GM12878 (cell line): ENCODE data around the gene HHLA2. TPM values are rescaled to one million over a fixed set of nuclear protein-coding genes. Genes with fewer than 3 reads are reported as not detected.

Experiments
- ATAC-seq: fragments of 200-7000 bp; cut with Tn5 transposase; 3 replicates; pipeline ENCODE4 v1.9.1; 2020; ENCODE audit warnings: mild to moderate bottlenecking, moderate library complexity
- BruUV-seq: library from RNA; stranded (reverse); fragments of 400-500 nt; replicated peaks from 2 replicates; lab custom pipeline; 2021; lab: Mats Ljungman, UMichigan
- CTCF ChIA-PET: fragments of 300-600 bp; sonication (Branson Sonifier 250); formaldehyde crosslinking; extraction: SDS; loops from one replicate; lab custom pipeline; 2021; ENCODE audit warnings: inconsistent platforms; lab: Yijun Ruan, JAX
- POLR2A ChIA-PET: fragments of 350-600 bp; formaldehyde crosslinking; extraction: SDS; loops from one replicate; lab custom pipeline; 2021; ENCODE audit warnings: inconsistent platforms; lab: Charles Lee
- RAD21 ChIA-PET: fragments of 300-600 bp; sonication (Branson Sonifier 250); formaldehyde crosslinking; loops from one replicate; lab custom pipeline; 2023; ENCODE audit warnings: antibody characterized with exemption; ENCODE audit not compliant: unreplicated experiment; lab: Charles Lee
- SMC1A ChIA-PET: fragments of 300-600 bp; sonication (Branson Sonifier 250); formaldehyde crosslinking; loops from one replicate; lab custom pipeline; 2023; ENCODE audit not compliant: unreplicated experiment, uncharacterized antibody; lab: Charles Lee
- DNase-seq: peaks from one replicate; pipeline ENCODE4 v3.0.0-alpha.2; 2011; ENCODE audit warnings: low read depth, low spot score
- FAIRE-seq: peaks from 3 replicates; lab custom pipeline; 2011; peaks lifted over from hg19 to GRCh38; lab: Jason Lieb, UNC
- H2AFZ ChIP-seq: 2 replicates; pipeline ENCODE4 v1.6.0; 2011; ENCODE audit warnings: low read depth, low read length, control low read depth; ENCODE audit not compliant: control insufficient read depth
- H3K27ac ChIP-seq: 2 replicates; pipeline ENCODE4 v1.5.1; 2011; ENCODE audit warnings: control low read depth; ENCODE audit not compliant: control insufficient read depth, insufficient read depth
- H3K27me3 ChIP-seq, 2 experiments: replicated peaks in 1 of 2; 2 replicates each; pipeline versions ENCODE4 v1.6.0 to v1.6.1; 2011; ENCODE audit warnings: low read length in 1 of 2; ENCODE audit not compliant: control insufficient read depth in 2 of 2, insufficient read depth in 2 of 2
- H3K36me3 ChIP-seq, 2 experiments: 2 replicates each; pipeline ENCODE4 v1.5.1; 2011; ENCODE audit warnings: low read length in 1 of 2; ENCODE audit not compliant: control insufficient read depth in 2 of 2, insufficient read depth in 2 of 2
- H3K4me1 ChIP-seq: 2 replicates; pipeline ENCODE4 v1.6.1; 2011; ENCODE audit warnings: mild to moderate bottlenecking, low read length, moderate library complexity, mixed read lengths; ENCODE audit not compliant: control insufficient read depth, insufficient read depth
- H3K4me2 ChIP-seq: 2 replicates; pipeline ENCODE4 v1.6.0; 2011; ENCODE audit warnings: control low read depth; ENCODE audit not compliant: control insufficient read depth, insufficient read depth
- H3K4me3 ChIP-seq: fragments of 200-600 bp; sonication (generic); 2 replicates; pipeline ENCODE4 v1.5.1; 2016
- H3K79me2 ChIP-seq: 2 replicates; pipeline ENCODE4 v1.6.0; 2011; ENCODE audit warnings: low read length; ENCODE audit not compliant: control insufficient read depth, insufficient read depth
- H3K9ac ChIP-seq: 2 replicates; pipeline ENCODE4 v1.8.0; 2011; ENCODE audit warnings: low read length, control low read depth, mixed read lengths; ENCODE audit not compliant: control insufficient read depth, insufficient read depth
- H3K9me3 ChIP-seq: replicated peaks from 3 replicates; pipeline ENCODE4 v1.5.1; 2011; ENCODE audit warnings: mild to moderate bottlenecking, low read length; ENCODE audit not compliant: control insufficient read depth, insufficient read depth
- H4K20me1 ChIP-seq: 2 replicates; pipeline ENCODE4 v1.6.0; 2011; ENCODE audit not compliant: control insufficient read depth, insufficient read depth
- BRCA1 ChIP-seq: IDR thresholded peaks from 2 replicates; pipeline ENCODE4 v1.6.1; 2011; ENCODE audit warnings: low read depth, low read length, improper control_type of control experiment
- CTCF ChIP-seq, 3 experiments: IDR thresholded peaks in 2 of 3; conservative IDR thresholded peaks in 1 of 3; 2 replicates each; pipeline ENCODE4 v1.5.1; 2011; ENCODE audit warnings: low read depth in 3 of 3, low read length in 3 of 3, mild to moderate bottlenecking in 3 of 3, control low read depth in 2 of 3, moderate library complexity in 2 of 3, inconsistent platforms in 1 of 3, mixed read lengths in 1 of 3; ENCODE audit not compliant: control insufficient read depth in 2 of 3, insufficient read depth in 1 of 3; ENCODE audit errors: extremely low read depth in 1 of 3
- E2F4 ChIP-seq: IDR thresholded peaks from 2 replicates; pipeline ENCODE4 v1.6.1; 2012; ENCODE audit warnings: low read depth, low read length, improper control_type of control experiment
- ESRRA ChIP-seq: IDR thresholded peaks from 2 replicates; pipeline ENCODE4 v1.6.1; 2012; ENCODE audit warnings: mild to moderate bottlenecking, low read length, improper control_type of control experiment
- FOXM1 ChIP-seq: IDR thresholded peaks from 2 replicates; pipeline ENCODE4 v1.6.1; 2012; ENCODE audit warnings: low read depth, mild to moderate bottlenecking, inconsistent platforms, low read length, moderate library complexity
- IRF3 ChIP-seq: fragments of 450-650 bp; IDR thresholded peaks from 2 replicates; pipeline ENCODE4 v1.6.1; 2014; ENCODE audit warnings: mild to moderate bottlenecking
- MTA3 ChIP-seq: IDR thresholded peaks from 2 replicates; pipeline ENCODE4 v1.6.1; 2012; ENCODE audit warnings: low read length, inconsistent platforms, borderline replicate concordance
- MYB ChIP-seq: fragments of 150-350 bp; IDR thresholded peaks from 2 replicates; pipeline ENCODE4 v1.6.1; 2014; ENCODE audit warnings: mild to moderate bottlenecking, low read depth, low read length, borderline replicate concordance
- NR2C2 ChIP-seq: IDR thresholded peaks from 2 replicates; pipeline ENCODE4 v1.6.1; 2011; ENCODE audit warnings: borderline replicate concordance, low read depth; ENCODE audit not compliant: control insufficient read depth, insufficient read length
- RB1 ChIP-seq: fragments of 450-650 bp; formaldehyde crosslinking; IDR thresholded peaks from 2 replicates; pipeline ENCODE4 v1.6.1; 2017; ENCODE audit warnings: mild to moderate bottlenecking, borderline replicate concordance
- SKIL ChIP-seq: fragments of 450-650 bp; IDR thresholded peaks from 2 replicates; pipeline ENCODE4 v1.6.1; 2017; ENCODE audit warnings: mild to moderate bottlenecking, low read depth, inconsistent platforms; ENCODE audit not compliant: poor library complexity, severe bottlenecking
- SMAD5 ChIP-seq: IDR thresholded peaks from 2 replicates; pipeline ENCODE4 v1.6.1; 2016; ENCODE audit warnings: antibody characterized with exemption, low read depth
- SPI1 ChIP-seq: IDR thresholded peaks from 2 replicates; pipeline ENCODE4 v1.6.1; 2011; ENCODE audit warnings: low read depth, mild to moderate bottlenecking, low read length, moderate library complexity, borderline replicate concordance; ENCODE audit not compliant: insufficient read depth
- STAT3 ChIP-seq: IDR thresholded peaks from 2 replicates; pipeline ENCODE4 v1.6.1; 2011; ENCODE audit warnings: low read depth, low read length, improper control_type of control experiment
- WGBS: methylation state at CpG from one replicate; pipeline ENCODE4 v1.1.6; 2016; ENCODE audit warnings: low lambda C conversion rate; ENCODE audit not compliant: insufficient replicate concordance, insufficient coverage; ENCODE audit errors: missing lambda C conversion rate; 5-methylcytosine and 5-hydroxymethylcytosine counted together
- in situ Hi-C: fragments of 300-500 bp; cut with MboI; formaldehyde crosslinking; loops from 9 replicates; pipeline ENCODE4 v1.14.3; 2018; ENCODE audit warnings: mixed read lengths
- intact Hi-C: fragments of 100-400 bp; cut with micrococcal nuclease; formaldehyde crosslinking; loops from one replicate; pipeline ENCODE4 v1.14.2; 2022; ENCODE audit not compliant: unreplicated experiment
- polyA plus RNA-seq, 11 experiments: library from polyadenylated mRNA; depleted of rRNA in 4 of 11; unstranded in 6 of 11; stranded (reverse) in 5 of 11; fragments of >200 nt; fragmentation: Nextera tagmentation in 4 of 11; fragmentation: Illumina TruSeq in 1 of 11; extraction: Ambion mirVana in 4 of 11; extraction: Trizol in 1 of 11; gene quantifications; 1 replicate in 1 of 11; 2 replicates in 10 of 11; pipeline versions ENCODE4 v1.2.1 to v1.2.3, GENCODE V29; 2011 to 2016; ENCODE audit warnings: inconsistent platforms in 2 of 11, missing spikeins in 2 of 11, low read depth in 1 of 11
- total RNA-seq, 4 experiments: library from RNA; depleted of rRNA in 3 of 4; stranded (reverse); fragments of >200 nt in 3 of 4; fragmentation: Illumina TruSeq in 1 of 4; extraction: Trizol in 1 of 4; gene quantifications; 2 replicates each; pipeline versions ENCODE4 v1.2.1 to v1.2.3, GENCODE V29; 2013 to 2021

Gene HHLA2
- total and polyA plus RNA-seq, 10 of the 15 experiments (the other 5 are each of a cell fraction or from before 2014, with no cell fraction given) = 0.11 to 1.3 (median 0.28) TPM; not detected in 1

GRCh38 chr3:108297647-108298046 is 1.3 kb downstream of the HHLA2 start:
- BruUV-seq = no TSS peak
- no peak for ATAC-seq
- Histone ChIP-seq H3K27ac (no peak overlapping the region), H3K9me3 (no peaks in the 10 kb centered on the region), H2AFZ (no peak overlapping the region), H3K4me2 (no peak overlapping the region), H3K4me1 (peaks cover 24% of the 10 kb centered on the region), H3K4me3 (no peak overlapping the region), H4K20me1 (no peaks in the 10 kb centered on the region), H3K9ac (no peak overlapping the region), H3K27me3 (no peaks in the 10 kb centered on the region), H3K79me2 (no peaks in the 10 kb centered on the region), H3K36me3 (no peaks in the 10 kb centered on the region)
- intact Hi-C loops (loop anchor here (10.0 kb wide), 1 partner anchor 143 kb away; no protein-coding TSS in a partner anchor), in situ Hi-C loops (no loop called here)
- TF ChIP-seq FOXM1 (no peak), STAT3 (no peak), IRF3 (no peak), SKIL (no peak), CTCF (IDR thresholded peaks at IDR 0.05 in 2 of 3, conservative IDR thresholded peaks at IDR 0.05 in 1 of 3; ENCODE audit: control insufficient read depth in 2 of 3, extremely low read depth in 1 of 3, insufficient read depth in 1 of 3, low read depth in 3 of 3, low read length in 3 of 3) (no peak), E2F4 (no peak), NR2C2 (no peak), BRCA1 (no peak), RB1 (no peak), ESRRA (no peak), MTA3 (no peak), MYB (no peak), SPI1 (no peak), SMAD5 (no peak)
- 95% methylated on average over 3 of the region's 3 CpGs for WGBS
- no peak for FAIRE-seq
- POLR2A ChIA-PET = no interaction called here
- CTCF ChIA-PET = no interaction called here
- no peak for DNase-seq
- SMC1A ChIA-PET = interaction anchor here (1.0 to 3.3 kb wide), 3 partner anchors 18 to 108 kb away, joined by 3 to 11 read pairs (median 9); no protein-coding TSS in a partner anchor
- RAD21 ChIA-PET = no interaction called here
